H1 (cell line): ENCODE measurements around the gene CAV1. TPM values are rescaled to one million over a fixed set of nuclear protein-coding genes. Genes with fewer than 3 reads are reported as not detected.

ENCODE experiments used
- CTCF ChIA-PET: fragments of 300-600 bp; sonication (Branson Sonifier 250); formaldehyde crosslinking; loops from one replicate; lab custom pipeline; 2021; ENCODE audit not compliant: partially characterized antibody; lab: Charles Lee
- POLR2A ChIA-PET: fragments of 300-600 bp; sonication (Branson Sonifier 250); formaldehyde crosslinking; loops from one replicate; lab custom pipeline; 2021; ENCODE audit warnings: inconsistent platforms; ENCODE audit not compliant: partially characterized antibody; lab: Charles Lee
- DNase-seq, 2 experiments: peaks; one replicate each; pipeline versions ENCODE4 v3.0.0 to v3.0.0-alpha.2; 2010 to 2022; ENCODE audit warnings: low spot score in 2 of 2, low read depth in 1 of 2, mixed read lengths in 1 of 2
- FAIRE-seq: peaks from 2 replicates; lab custom pipeline; 2011; peaks lifted over from hg19 to GRCh38; lab: Jason Lieb, UNC
- H2AFZ ChIP-seq: 2 replicates; pipeline ENCODE4 v1.8.1; 2012; ENCODE audit warnings: low read length, inconsistent platforms
- H2AK5ac ChIP-seq: 2 replicates; pipeline ENCODE4 v1.6.1; 2013; ENCODE audit warnings: low read depth, low read length
- H2BK120ac ChIP-seq: replicated peaks from 2 replicates; pipeline ENCODE3; 2013; ENCODE audit warnings: low read depth, low read length, inconsistent platforms
- H2BK12ac ChIP-seq: 2 replicates; pipeline ENCODE4 v1.6.1; 2013; ENCODE audit warnings: low read depth, low read length
- H2BK15ac ChIP-seq: 2 replicates; pipeline ENCODE4 v1.6.1; 2013; ENCODE audit warnings: low read length
- H2BK20ac ChIP-seq: 2 replicates; pipeline ENCODE4 v1.6.1; 2013; ENCODE audit warnings: low read length
- H2BK5ac ChIP-seq: 2 replicates; pipeline ENCODE4 v1.6.1; 2013; ENCODE audit warnings: low read depth, low read length
- H3K14ac ChIP-seq: 2 replicates; pipeline ENCODE4 v1.6.1; 2013; ENCODE audit warnings: inconsistent platforms; ENCODE audit not compliant: insufficient read length
- H3K18ac ChIP-seq: 2 replicates; pipeline ENCODE4 v1.6.1; 2013; ENCODE audit warnings: low read length; ENCODE audit errors: extremely low read depth
- H3K23ac ChIP-seq: 2 replicates; pipeline ENCODE4 v1.6.1; 2013; ENCODE audit warnings: inconsistent platforms; ENCODE audit not compliant: insufficient read length
- H3K23me2 ChIP-seq: 2 replicates; pipeline ENCODE4 v1.6.1; 2013; ENCODE audit warnings: low read depth, low read length
- H3K27ac ChIP-seq: 2 replicates; pipeline ENCODE4 v1.6.1; 2011; ENCODE audit warnings: low read depth, low read length, inconsistent platforms
- H3K27me3 ChIP-seq, 4 experiments: replicated peaks in 1 of 4; 1 replicate in 1 of 4; 2 replicates in 3 of 4; pipeline versions ENCODE4 v1.6.1 to v1.8.1; 2011 to 2013; ENCODE audit warnings: low read length in 3 of 4, mild to moderate bottlenecking in 3 of 4, inconsistent platforms in 2 of 4, mixed read lengths in 2 of 4, moderate library complexity in 1 of 4; ENCODE audit not compliant: control insufficient read depth in 3 of 4, insufficient read depth in 3 of 4; ENCODE audit errors: extremely low read depth in 1 of 4
- H3K36me3 ChIP-seq, 4 experiments: 2 replicates each; pipeline versions ENCODE4 v1.6.1 to v1.8.1; 2011 to 2013; ENCODE audit warnings: mild to moderate bottlenecking in 4 of 4, low read length in 3 of 4, moderate library complexity in 2 of 4, control low read depth in 1 of 4, inconsistent platforms in 1 of 4; ENCODE audit not compliant: insufficient read depth in 4 of 4, control insufficient read depth in 2 of 4
- H3K4ac ChIP-seq: replicated peaks from 2 replicates; pipeline ENCODE3; 2013; ENCODE audit warnings: low read length, low read depth, mixed read lengths, inconsistent platforms; ENCODE audit not compliant: insufficient read length
- H3K4me1 ChIP-seq, 4 experiments: replicated peaks in 1 of 4; 1 replicate in 1 of 4; 2 replicates in 3 of 4; pipeline versions ENCODE4 v1.6.1 to v1.8.1; 2011 to 2013; ENCODE audit warnings: low read length in 3 of 4, inconsistent platforms in 2 of 4, mixed read lengths in 1 of 4; ENCODE audit not compliant: insufficient read depth in 4 of 4, control insufficient read depth in 3 of 4
- H3K4me2 ChIP-seq, 2 experiments: 2 replicates each; pipeline versions ENCODE4 v1.6.1 to v1.8.1; 2011 to 2013; ENCODE audit warnings: low read depth in 2 of 2, low read length in 2 of 2, control low read depth in 1 of 2, inconsistent platforms in 1 of 2, mild to moderate bottlenecking in 1 of 2; ENCODE audit not compliant: insufficient read depth in 1 of 2
- H3K4me3 ChIP-seq, 4 experiments: fragments of 200-600, 300-600 bp in 1 of 4; sonication (generic), shearing (Covaris generic), sonication (Bioruptor Twin) in 1 of 4; 2 replicates each; pipeline versions ENCODE4 v1.5.1 to v1.8.1; 2011 to 2016; ENCODE audit warnings: low read length in 4 of 4, low read depth in 3 of 4, control low read depth in 2 of 4, inconsistent platforms in 2 of 4, mild to moderate bottlenecking in 2 of 4, mixed read lengths in 1 of 4, moderate library complexity in 1 of 4; ENCODE audit not compliant: insufficient read depth in 2 of 4; ENCODE audit errors: extremely low read depth in 1 of 4
- H3K56ac ChIP-seq: replicated peaks from 2 replicates; pipeline ENCODE3; 2013; ENCODE audit warnings: low read depth, mild to moderate bottlenecking, mixed read lengths, low read length, inconsistent platforms; ENCODE audit not compliant: insufficient read length
- H3K79me1 ChIP-seq: 2 replicates; pipeline ENCODE4 v1.6.1; 2013; ENCODE audit warnings: low read depth, low read length, control low read depth
- H3K79me2 ChIP-seq, 2 experiments: 2 replicates each; pipeline versions ENCODE4 v1.6.1 to v1.8.1; 2012 to 2013; ENCODE audit warnings: low read length in 2 of 2, mild to moderate bottlenecking in 2 of 2, inconsistent platforms in 1 of 2; ENCODE audit not compliant: insufficient read depth in 2 of 2, control insufficient read depth in 1 of 2
- H3K9ac ChIP-seq, 4 experiments: replicated peaks in 1 of 4; 1 replicate in 1 of 4; 2 replicates in 3 of 4; pipeline versions ENCODE4 v1.6.1 to v1.8.1; 2011 to 2013; ENCODE audit warnings: low read depth in 3 of 4, low read length in 3 of 4, control low read depth in 2 of 4, mild to moderate bottlenecking in 2 of 4, moderate library complexity in 2 of 4, inconsistent platforms in 1 of 4; ENCODE audit errors: extremely low read depth in 1 of 4
- H3K9me3 ChIP-seq, 2 experiments: 2 replicates each; pipeline versions ENCODE4 v1.6.1 to v1.8.1; 2012 to 2013; ENCODE audit warnings: mild to moderate bottlenecking in 2 of 2, moderate library complexity in 2 of 2, control low read depth in 1 of 2, inconsistent platforms in 1 of 2, low read depth in 1 of 2, low read length in 1 of 2, mixed read lengths in 1 of 2; ENCODE audit not compliant: insufficient read depth in 2 of 2
- H4K20me1 ChIP-seq, 2 experiments: replicated peaks in 1 of 2; 2 replicates each; pipeline versions ENCODE3 to v1.8.1; 2011 to 2013; ENCODE audit warnings: inconsistent platforms in 2 of 2, low read length in 2 of 2, mild to moderate bottlenecking in 1 of 2; ENCODE audit not compliant: insufficient read depth in 2 of 2, control insufficient read depth in 1 of 2
- H4K5ac ChIP-seq: 2 replicates; pipeline ENCODE4 v1.6.1; 2013; ENCODE audit warnings: low read length, low read depth, mixed read lengths, inconsistent platforms; ENCODE audit not compliant: insufficient read length
- H4K8ac ChIP-seq: 2 replicates; pipeline ENCODE4 v1.8.0; 2013; ENCODE audit warnings: mild to moderate bottlenecking, moderate library complexity, low read length, inconsistent platforms; ENCODE audit not compliant: insufficient read depth; ENCODE audit errors: extremely low read depth
- H4K91ac ChIP-seq: replicated peaks from 2 replicates; pipeline ENCODE3; 2013; ENCODE audit warnings: low read length, mixed read lengths, inconsistent platforms; ENCODE audit not compliant: insufficient read length
- WGBS, 2 experiments: shearing (Covaris generic) in 1 of 2; methylation state at CpG; one replicate each; pipeline versions ENCODE4 v1.1.6 to v1.1.7; 2013 to 2015; ENCODE audit warnings: low lambda C conversion rate in 2 of 2, mixed read lengths in 2 of 2, inconsistent platforms in 1 of 2, low coverage in 1 of 2, missing lambda C conversion rate in 1 of 2; ENCODE audit not compliant: insufficient replicate concordance in 2 of 2, insufficient coverage in 1 of 2, insufficient read length in 1 of 2; ENCODE audit errors: extremely low coverage in 1 of 2, missing lambda C conversion rate in 1 of 2; 5-methylcytosine and 5-hydroxymethylcytosine counted together
- polyA plus RNA-seq, 7 experiments: library from polyadenylated mRNA; depleted of rRNA in 3 of 7; stranded (reverse) in 5 of 7; unstranded in 2 of 7; fragments of >200 nt in 5 of 7; fragments of 200-250 nt in 2 of 7; gene quantifications; 1 replicate in 5 of 7; 2 replicates in 1 of 7; 4 replicates in 1 of 7; pipeline versions ENCODE4 v1.2.1 to v1.2.3, GENCODE V29; 2011 to 2013; ENCODE audit warnings: missing spikeins in 2 of 7, mixed read lengths in 2 of 7
- total RNA-seq: library from RNA; stranded (reverse); fragmentation: NEBNext Ultra II Directional; extraction: Animal tissue kit (Norgen Biotek cat#: 25700); gene quantifications from 2 replicates; pipeline ENCODE4 v1.2.1, GENCODE V29; 2021

The CAV1 gene
- total and polyA plus RNA-seq, 2 of the 8 experiments (the other 6 are each of a cell fraction or from before 2014, with no cell fraction given) = 16.3 to 21.8 TPM

GRCh38 chr7:116610210-116610609 is 85.4 kb downstream of the CAV1 start:
- H4K8ac ChIP-seq = no peak overlapping the region
- DNase-seq = no peak
- POLR2A ChIA-PET = no interaction called here
- peaks cover 0 to 3% (median 0%) of the 10 kb centered on the region in 4 experiments; a peak in 2 of 7 replicates for H3K4me1 ChIP-seq
- CTCF ChIA-PET = interaction anchor here (1.2 to 1.5 kb wide), 2 partner anchors 18 to 63 kb away, joined by 3 to 7 read pairs; no protein-coding TSS in a partner anchor
- H4K91ac ChIP-seq = no peak overlapping the region
- H3K36me3 ChIP-seq = no peaks in the 10 kb centered on the region
- no peak overlapping the region for H3K4ac ChIP-seq
- no peak overlapping the region for H2BK12ac ChIP-seq
- no peaks in the 10 kb centered on the region for H4K20me1 ChIP-seq
- H3K18ac ChIP-seq = no peak overlapping the region
- H3K27me3 ChIP-seq = no peaks in the 10 kb centered on the region
- no peaks in the 10 kb centered on the region for H3K79me2 ChIP-seq
- no peaks in the 10 kb centered on the region for H3K9me3 ChIP-seq
- no peak overlapping the region for H3K27ac ChIP-seq
- H4K5ac ChIP-seq = no peak overlapping the region
- H2BK120ac ChIP-seq = no peak overlapping the region
- H3K23me2 ChIP-seq = no peaks in the 10 kb centered on the region
- no peaks in the 10 kb centered on the region for H3K79me1 ChIP-seq
- 90% methylated on average over 2 of the region's 2 CpGs; no CpG with 5 or more reads in 1 of the 2 experiments for WGBS, 2 experiments
- FAIRE-seq = no peak
- H3K4me3 ChIP-seq = no peak overlapping the region
- no peak overlapping the region for H3K9ac ChIP-seq
- no peak overlapping the region for H2BK20ac ChIP-seq
- H2AFZ ChIP-seq = no peak overlapping the region
- H2AK5ac ChIP-seq = no peak overlapping the region
- H3K14ac ChIP-seq = no peak overlapping the region
- H3K23ac ChIP-seq = no peak overlapping the region
- no peak overlapping the region for H3K56ac ChIP-seq
- H3K4me2 ChIP-seq = no peak overlapping the region
- H2BK5ac ChIP-seq = no peak overlapping the region
- no peak overlapping the region for H2BK15ac ChIP-seq
